Progenitor cell of endocrine pancreas (in vitro differentiated cells): ENCODE results near the gene CXCL9. TPM values are rescaled to one million over a fixed set of nuclear protein-coding genes. Genes with fewer than 3 reads are reported as not detected.
"Not testable (repeated sequence)": the region's sequence is repeated elsewhere in the genome, so short reads cannot be mapped to it uniquely, and the experiment has no call there.

Experiments used
- DNase-seq: peaks from one replicate; pipeline ENCODE4 v3.0.0; 2021; ENCODE audit warnings: low spot score; ENCODE audit not compliant: unreplicated experiment
- H3K27ac Mint-ChIP-seq: 2 replicates; pipeline ENCODE4 v1.8.0; 2021; ENCODE audit warnings: mild to moderate bottlenecking, moderate library complexity, mixed read lengths
- H3K27me3 Mint-ChIP-seq: 2 replicates; pipeline ENCODE4 v1.8.0; 2021; ENCODE audit warnings: mixed read lengths
- H3K36me3 Mint-ChIP-seq: 2 replicates; pipeline ENCODE4 v1.8.0; 2022; ENCODE audit warnings: mixed read lengths; ENCODE audit not compliant: insufficient read depth
- H3K4me1 Mint-ChIP-seq: 2 replicates; pipeline ENCODE4 v1.8.0; 2021; ENCODE audit warnings: low read depth, mixed read lengths
- H3K4me3 Mint-ChIP-seq: 2 replicates; pipeline ENCODE4 v1.8.0; 2021; ENCODE audit warnings: low read depth, mild to moderate bottlenecking, moderate library complexity, mixed read lengths
- H3K9me3 Mint-ChIP-seq: 2 replicates; pipeline ENCODE4 v1.8.0; 2021; ENCODE audit warnings: low read depth, mixed read lengths
- CTCF ChIP-seq: fragments of 200-600 bp; sonication (generic); IDR thresholded peaks from one replicate; pipeline ENCODE4 v1.5.0; 2021; ENCODE audit warnings: antibody characterized with exemption, mild to moderate bottlenecking; ENCODE audit not compliant: unreplicated experiment
- long read RNA-seq: library from polyadenylated mRNA; unstranded; transcript quantifications from one replicate; pipeline ENCODE4 v2.0.0, GENCODE V29; 2020
- total RNA-seq: library from RNA; stranded (reverse); gene quantifications from 2 replicates; pipeline ENCODE4 v1.2.1, GENCODE V29; 2021

CXCL9 gene
- total RNA-seq: not detected in 2 replicates
- long read RNA-seq: 0 reads

DNA sequence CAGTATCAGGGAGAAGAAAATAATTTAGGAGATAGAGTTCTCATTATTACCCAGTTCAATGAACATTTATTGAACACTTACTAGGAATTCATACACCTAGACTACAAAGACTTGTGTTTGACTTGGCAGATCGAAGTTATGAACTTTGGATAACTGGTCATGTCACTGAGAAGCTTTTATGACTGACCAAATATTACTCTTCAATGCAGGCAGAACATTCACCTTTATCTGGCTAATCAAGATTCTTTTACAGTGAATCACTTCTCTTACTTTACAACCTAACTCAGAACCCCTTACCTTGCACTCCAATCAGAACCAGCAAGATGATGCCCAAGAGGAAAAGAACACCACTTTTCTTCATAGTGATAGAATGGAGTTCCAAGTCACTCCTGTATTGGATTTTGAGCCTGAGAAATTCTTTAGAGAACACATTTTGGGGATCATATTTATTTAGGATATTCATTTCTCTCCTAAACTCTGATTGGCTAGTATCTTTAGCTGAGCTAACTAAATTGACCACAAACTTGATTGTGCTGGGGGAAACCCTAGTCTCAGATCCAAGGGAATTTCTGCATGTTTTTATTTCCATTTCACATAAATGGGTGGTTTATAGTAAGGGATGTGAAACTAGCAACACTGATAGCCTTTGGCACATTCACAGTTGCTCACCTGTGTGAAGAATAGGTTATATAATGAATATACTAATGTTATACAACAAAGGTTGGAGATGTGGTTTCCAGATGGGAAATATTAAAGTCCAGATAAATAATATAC, at the start of gene CXCL9:
CXCL9 (minus strand) TSS at position 421 of the 774 bp plus-strand sequence; CDS start at position 361, 60 bp downstream.
- H3K9me3 Mint-ChIP-seq: no peaks in the 10 kb centered on the region
- DNase-seq: no peak
- H3K27me3 Mint-ChIP-seq: peaks cover 16% of the 10 kb centered on the region
- no peaks in the 10 kb centered on the region for H3K36me3 Mint-ChIP-seq
- TF ChIP-seq CTCF: no peak
- H3K27ac Mint-ChIP-seq: no peak within 1 kb of the TSS
- no peak within 1 kb of the TSS for H3K4me3 Mint-ChIP-seq
- no peaks in the 10 kb centered on the region for H3K4me1 Mint-ChIP-seq

- H3K27ac Mint-ChIP-seq: no peak overlapping the region
- H3K4me3 Mint-ChIP-seq: no peak overlapping the region
- no peak for DNase-seq
- no peaks in the 10 kb centered on the region for H3K27me3 Mint-ChIP-seq
- H3K4me1 Mint-ChIP-seq: peaks cover 22% of the 10 kb centered on the region
- H3K9me3 Mint-ChIP-seq: peaks cover 6% of the 10 kb centered on the region
- H3K36me3 Mint-ChIP-seq: no peaks in the 10 kb centered on the region
- TF ChIP-seq CTCF: no peak
Observed at GRCh38 chr4:76055421-76055820, 48.1 kb upstream of the CXCL9 start.

DNA sequence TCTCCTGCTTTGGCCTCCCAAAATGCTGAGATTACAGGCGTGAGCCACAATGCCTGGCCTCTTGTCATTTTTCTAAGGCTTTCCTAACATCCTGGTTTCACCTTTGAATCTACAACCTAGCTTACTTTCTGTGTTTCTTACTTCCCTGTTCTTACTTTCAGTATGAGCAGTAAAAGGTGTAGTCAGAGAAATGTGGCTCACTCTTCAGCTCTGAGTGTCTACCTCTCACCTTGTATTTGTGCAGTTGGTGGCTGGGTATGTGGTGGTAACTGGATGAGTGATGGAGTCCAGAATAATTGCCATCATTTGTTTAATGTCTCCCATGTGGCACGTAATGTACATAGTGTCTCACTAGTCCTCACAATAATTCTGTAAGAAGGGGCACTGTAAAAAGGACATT, 47.7 kb upstream of the CXCL9 start:
- DNase-seq: no peak
- no peaks in the 10 kb centered on the region for H3K27me3 Mint-ChIP-seq
- H3K4me3 Mint-ChIP-seq: no peak overlapping the region
- H3K27ac Mint-ChIP-seq: no peak overlapping the region
- TF ChIP-seq CTCF: no peak
- peaks cover 6% of the 10 kb centered on the region for H3K9me3 Mint-ChIP-seq
- no peaks in the 10 kb centered on the region for H3K36me3 Mint-ChIP-seq
- H3K4me1 Mint-ChIP-seq: peaks cover 22% of the 10 kb centered on the region

DNA sequence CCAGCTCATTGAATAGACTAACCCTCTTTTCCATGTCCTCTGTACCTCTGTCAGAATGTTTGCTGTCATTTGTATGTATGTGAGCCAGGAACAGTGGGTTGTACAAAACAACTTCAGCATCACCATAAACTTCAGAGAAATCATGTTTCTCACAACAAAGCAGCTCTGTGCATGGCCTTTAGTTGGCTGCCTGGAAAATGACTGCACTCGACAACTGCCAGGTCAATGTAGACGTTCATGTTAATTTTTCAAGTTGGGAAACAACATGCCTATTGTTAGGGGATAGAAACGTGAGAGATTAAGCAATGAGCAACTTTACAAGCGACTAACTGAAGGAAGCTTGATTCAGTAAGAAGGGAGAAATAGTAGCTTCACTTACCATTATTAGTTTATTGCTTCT, 46.4 kb upstream of the CXCL9 start:
- no peak for TF ChIP-seq CTCF
- Mint-ChIP-seq H3K4me3 (peak overlapping the region; percentile 2), H3K9me3 (peaks cover 5% of the 10 kb centered on the region), H3K27ac (peak overlapping the region; percentile 81), H3K27me3 (no peaks in the 10 kb centered on the region), H3K36me3 (no peaks in the 10 kb centered on the region), H3K4me1 (peaks cover 17% of the 10 kb centered on the region)
- DNase-seq: no peak

- not testable (repeated sequence) for H3K27me3 Mint-ChIP-seq, H3K4me3 Mint-ChIP-seq, H3K36me3 Mint-ChIP-seq, H3K9me3 Mint-ChIP-seq, H3K27ac Mint-ChIP-seq, DNase-seq
- H3K4me1 Mint-ChIP-seq: peaks cover 12% of the 10 kb centered on the region
Observed at GRCh38 chr4:76050560-76051050, 43.3 kb upstream of the CXCL9 start.

DNA sequence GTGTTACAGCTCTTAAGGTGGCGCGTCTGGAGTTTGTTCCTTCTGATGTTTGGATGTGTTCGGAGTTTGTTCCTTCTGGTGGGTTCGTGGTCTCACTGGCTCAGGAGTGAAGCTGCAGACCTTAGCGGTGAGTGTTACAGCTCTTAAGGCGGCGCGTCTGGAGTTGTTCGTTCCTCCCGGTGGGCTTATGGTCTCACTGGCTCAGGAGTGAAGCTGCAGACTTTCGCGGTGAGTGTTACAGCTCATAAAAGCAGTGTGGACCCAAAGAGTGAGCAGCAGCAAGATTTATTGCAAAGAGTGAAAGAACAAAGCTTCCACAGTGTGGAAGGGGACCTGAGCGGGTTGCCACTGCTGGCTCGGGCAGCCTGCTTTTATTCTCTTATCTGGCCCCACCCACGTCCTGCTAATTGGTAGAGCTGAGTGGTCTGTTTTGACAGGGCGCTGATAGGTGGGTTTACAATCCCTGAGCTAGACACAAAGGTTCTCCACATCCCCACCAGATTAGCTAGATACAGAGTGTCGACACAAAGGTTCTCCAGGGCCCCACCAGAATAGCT, 42.6 kb upstream of the CXCL9 start:
- not testable (repeated sequence) for H3K27me3 Mint-ChIP-seq

GRCh38 chr4:76044686-76045085, 37.4 kb upstream of the CXCL9 start:
- DNase-seq, H3K27me3 Mint-ChIP-seq, H3K4me3 Mint-ChIP-seq, H3K36me3 Mint-ChIP-seq, H3K4me1 Mint-ChIP-seq, H3K9me3 Mint-ChIP-seq, H3K27ac Mint-ChIP-seq: not testable (repeated sequence)

More for the DNA sequence above, 42.6 kb upstream of the CXCL9 start:
- DNase-seq, H3K4me3 Mint-ChIP-seq, H3K36me3 Mint-ChIP-seq, H3K9me3 Mint-ChIP-seq, H3K4me1 Mint-ChIP-seq, H3K27ac Mint-ChIP-seq: not testable (repeated sequence)

DNA sequence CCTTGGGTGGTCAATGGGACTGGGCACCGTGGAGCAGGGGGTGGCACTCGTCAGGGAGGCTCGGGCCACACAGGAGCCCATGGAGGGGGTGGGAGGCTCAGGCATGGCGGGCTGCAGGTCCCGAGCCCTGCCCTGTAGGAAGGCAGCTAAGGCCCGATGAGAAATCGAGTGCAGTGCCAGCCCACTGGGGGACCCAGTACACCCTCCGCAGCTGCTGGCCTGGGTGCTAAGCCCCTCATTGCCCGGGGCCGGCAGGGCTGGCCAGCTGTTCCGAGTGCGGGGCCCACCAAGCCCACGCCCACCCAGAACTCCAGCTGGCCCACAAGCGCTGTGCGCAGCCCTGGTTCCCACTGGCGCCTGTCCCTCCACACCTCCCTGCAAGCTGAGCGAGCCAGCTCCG, 36.0 kb upstream of the CXCL9 start:
- H3K27ac Mint-ChIP-seq, H3K4me1 Mint-ChIP-seq, H3K36me3 Mint-ChIP-seq, H3K4me3 Mint-ChIP-seq, H3K27me3 Mint-ChIP-seq, H3K9me3 Mint-ChIP-seq, DNase-seq: not testable (repeated sequence)
